Esophagus muscularis mucosa (tissue), 4 donors: ENCODE measurements around the gene TAAR2. TPM values are rescaled to one million over a fixed set of nuclear protein-coding genes. Genes with fewer than 3 reads are reported as not detected.
"Not testable (repeated sequence)": the region's sequence is repeated elsewhere in the genome, so short reads cannot be mapped to it uniquely, and the experiment has no call there.

Source experiments
- DNase-seq: peaks from one replicate; pipeline ENCODE4 v3.0.0-alpha.2; 2017; ENCODE audit errors: extremely low spot score
- H3K27ac ChIP-seq, 4 donors: fragments of 200-600 bp; sonication (generic); replicated peaks in 1 of 4; 1 replicate in 3 of 4; 2 replicates in 1 of 4; pipeline ENCODE4 v1.5.1; 2016 to 2019; ENCODE audit warnings: mild to moderate bottlenecking in 1 of 4
- H3K27me3 ChIP-seq, 4 donors: fragments of 200-600 bp; sonication (generic); one replicate each; pipeline versions ENCODE4 v1.5.1 to v1.6.0; 2016 to 2019
- H3K36me3 ChIP-seq, 4 donors: fragments of 200-600 bp; sonication (generic); one replicate each; pipeline ENCODE4 v1.5.1; 2016 to 2019
- H3K4me1 ChIP-seq, 4 donors: fragments of 200-600 bp; sonication (generic); one replicate each; pipeline ENCODE4 v1.5.1; 2016 to 2019
- H3K4me3 ChIP-seq, 4 donors: fragments of 200-600 bp; sonication (generic); 1 replicate in 2 of 4; 2 replicates in 2 of 4; pipeline ENCODE4 v1.5.1; 2016 to 2019; ENCODE audit warnings: mild to moderate bottlenecking in 4 of 4, moderate library complexity in 1 of 4
- H3K9me3 ChIP-seq, 4 donors: fragments of 200-600 bp; sonication (generic); 1 replicate in 3 of 4; 2 replicates in 1 of 4; pipeline ENCODE4 v1.5.1; 2016 to 2019
- EP300 ChIP-seq: sonication (generic); formaldehyde crosslinking; IDR thresholded peaks from one replicate; pipeline ENCODE4 v1.6.1; 2017; ENCODE audit warnings: antibody characterized with exemption
- POLR2A ChIP-seq: fragments of 450-650 bp; IDR thresholded peaks from one replicate; pipeline ENCODE4 v1.6.1; 2017; ENCODE audit warnings: antibody characterized with exemption, moderate library complexity, mild to moderate bottlenecking, low read depth
- POLR2AphosphoS5 ChIP-seq, 2 donors: sonication (generic); formaldehyde crosslinking; IDR thresholded peaks; one replicate each; pipeline ENCODE4 v1.6.1; 2017; ENCODE audit warnings: antibody characterized with exemption in 2 of 2
- WGBS: methylation state at CpG from one replicate; pipeline ENCODE4 v1.1.5; 2018; 5-methylcytosine and 5-hydroxymethylcytosine counted together
- intact Hi-C: fragments of 100-400 bp; cut with DNase I; formaldehyde crosslinking; loops from one replicate; pipeline ENCODE4 v1.15.1; 2023
- total RNA-seq, 4 donors: library from RNA; depleted of rRNA; stranded (reverse); fragments of >200 nt; gene quantifications; one replicate each; pipeline versions ENCODE4 v1.1.0 to v1.2.1, GENCODE V29; 2016
- TF ChIP-seq, protein P1 (sequence below), 3 experiments: fragments of 200-600 bp in 2 of 3; fragments of 450-650 bp in 1 of 3; sonication (generic) in 2 of 3; IDR thresholded peaks; one replicate each; pipeline ENCODE4 v1.5.1; 2017 to 2019; ENCODE audit warnings: antibody characterized with exemption in 3 of 3, mild to moderate bottlenecking in 2 of 3, moderate library complexity in 1 of 3

TAAR2 gene
- total RNA-seq, 4 donors from 2014 or later, result not detected

DNA sequence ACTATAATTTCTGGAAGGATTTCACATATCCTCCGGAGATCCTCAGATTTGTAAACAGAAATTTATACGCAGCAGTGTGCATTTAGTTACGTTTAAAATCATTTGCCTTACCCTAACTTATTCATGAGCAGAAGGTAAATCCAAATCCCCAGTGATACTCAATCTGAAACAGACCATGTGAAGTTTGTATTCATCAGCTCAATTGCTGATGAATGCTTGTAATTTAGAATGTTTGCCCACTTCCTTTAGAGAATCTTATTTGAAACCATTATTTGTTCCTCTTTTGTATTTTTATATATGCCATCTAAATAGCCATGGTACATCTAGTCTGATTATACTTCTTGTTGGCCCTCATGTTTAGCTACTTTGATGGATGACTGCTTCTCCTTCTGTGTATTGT lies 19.5 kb upstream of the TAAR2 start:
- no peaks in the 10 kb centered on the region for H3K36me3 ChIP-seq
- no peaks in the 10 kb centered on the region for H3K9me3 ChIP-seq
- 72% methylated on average over 3 of the region's 3 CpGs for WGBS
- DNase-seq, result no peak
- H3K4me1 ChIP-seq, result no peaks in the 10 kb centered on the region
- TF ChIP-seq POLR2AphosphoS5 (IDR thresholded peaks at IDR 0.05) (no peak), POLR2A (no peak), EP300 (no peak)
- TF ChIP-seq, protein P1, sequence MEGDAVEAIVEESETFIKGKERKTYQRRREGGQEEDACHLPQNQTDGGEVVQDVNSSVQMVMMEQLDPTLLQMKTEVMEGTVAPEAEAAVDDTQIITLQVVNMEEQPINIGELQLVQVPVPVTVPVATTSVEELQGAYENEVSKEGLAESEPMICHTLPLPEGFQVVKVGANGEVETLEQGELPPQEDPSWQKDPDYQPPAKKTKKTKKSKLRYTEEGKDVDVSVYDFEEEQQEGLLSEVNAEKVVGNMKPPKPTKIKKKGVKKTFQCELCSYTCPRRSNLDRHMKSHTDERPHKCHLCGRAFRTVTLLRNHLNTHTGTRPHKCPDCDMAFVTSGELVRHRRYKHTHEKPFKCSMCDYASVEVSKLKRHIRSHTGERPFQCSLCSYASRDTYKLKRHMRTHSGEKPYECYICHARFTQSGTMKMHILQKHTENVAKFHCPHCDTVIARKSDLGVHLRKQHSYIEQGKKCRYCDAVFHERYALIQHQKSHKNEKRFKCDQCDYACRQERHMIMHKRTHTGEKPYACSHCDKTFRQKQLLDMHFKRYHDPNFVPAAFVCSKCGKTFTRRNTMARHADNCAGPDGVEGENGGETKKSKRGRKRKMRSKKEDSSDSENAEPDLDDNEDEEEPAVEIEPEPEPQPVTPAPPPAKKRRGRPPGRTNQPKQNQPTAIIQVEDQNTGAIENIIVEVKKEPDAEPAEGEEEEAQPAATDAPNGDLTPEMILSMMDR (IDR thresholded peaks at IDR 0.05), result no peak
- H3K4me3 ChIP-seq, result no peak overlapping the region
- no peak overlapping the region for H3K27ac ChIP-seq
- no peaks in the 10 kb centered on the region for H3K27me3 ChIP-seq
- intact Hi-C loops, result no loop called here

DNA sequence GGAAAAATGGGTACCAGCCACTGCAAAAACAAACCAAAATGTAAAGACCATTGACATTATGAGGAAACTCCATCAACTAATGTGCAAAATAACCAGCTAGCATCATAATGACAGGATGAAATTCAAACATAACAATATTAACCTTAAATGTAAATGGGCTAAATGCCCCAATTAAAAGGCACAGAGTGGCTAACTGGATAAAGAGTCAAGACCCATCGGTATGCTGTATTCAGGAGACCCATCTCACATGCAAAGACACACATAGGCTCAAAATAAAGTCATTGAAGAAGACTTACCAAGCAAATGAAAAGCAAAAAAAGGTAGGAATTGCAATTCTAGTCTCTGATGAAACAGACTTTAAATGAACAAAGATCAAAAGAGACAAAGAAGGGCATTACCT lies 13.1 kb upstream of the TAAR2 start:
- H3K27ac ChIP-seq, DNase-seq, H3K27me3 ChIP-seq, intact Hi-C loops, H3K9me3 ChIP-seq, H3K4me1 ChIP-seq, H3K4me3 ChIP-seq, H3K36me3 ChIP-seq: not testable (repeated sequence)
- WGBS, result 86% methylated on average over 1 of the region's 1 CpG

DNA sequence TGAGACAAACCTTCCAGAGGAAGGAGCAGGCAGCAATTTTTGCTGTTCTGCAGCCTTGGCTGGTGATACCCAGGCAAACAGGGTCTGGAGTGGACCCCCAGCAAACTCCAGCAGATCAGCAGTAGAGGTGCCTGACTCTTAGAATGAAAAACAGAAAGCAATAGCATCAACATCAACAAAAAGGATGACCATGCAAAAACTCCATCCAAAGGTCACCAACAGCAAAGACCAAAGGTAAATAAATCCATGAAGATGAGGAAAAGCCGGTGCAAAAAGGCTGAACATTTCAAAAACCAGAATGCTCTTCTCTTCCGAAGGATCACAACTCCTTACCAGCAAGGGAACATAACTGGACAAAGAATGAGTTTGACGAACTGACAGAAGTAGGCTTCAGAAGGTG lies 11.8 kb upstream of the TAAR2 start:
- WGBS, result 84% methylated on average over 3 of the region's 3 CpGs
- H3K27me3 ChIP-seq, H3K9me3 ChIP-seq, intact Hi-C loops, H3K4me3 ChIP-seq, H3K36me3 ChIP-seq, DNase-seq, H3K27ac ChIP-seq, H3K4me1 ChIP-seq: not testable (repeated sequence)

DNA sequence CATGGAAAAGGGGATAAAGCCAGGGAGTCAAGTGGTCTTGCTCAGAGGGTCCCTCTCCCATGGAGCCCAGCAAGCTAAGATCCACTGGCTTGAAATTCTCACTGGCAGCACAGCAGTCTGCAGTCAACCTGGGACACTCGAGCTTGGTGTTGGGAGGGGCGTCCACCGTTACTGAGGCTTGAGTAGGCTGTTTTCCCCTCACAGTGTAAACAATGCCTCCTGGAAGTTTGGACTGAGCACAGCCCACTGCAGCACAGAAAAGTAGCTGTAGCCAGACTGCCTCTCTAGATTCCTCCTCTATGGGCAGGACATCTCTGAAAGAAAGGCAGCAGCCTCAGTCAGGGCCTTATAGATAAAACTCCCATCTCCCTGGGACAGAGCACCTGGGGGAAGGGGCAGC lies 11.2 kb upstream of the TAAR2 start:
- H3K9me3 ChIP-seq, DNase-seq, H3K27ac ChIP-seq, H3K4me3 ChIP-seq, intact Hi-C loops, H3K36me3 ChIP-seq, H3K4me1 ChIP-seq, H3K27me3 ChIP-seq: not testable (repeated sequence)
- 36% methylated on average over 3 of the region's 3 CpGs for WGBS

DNA sequence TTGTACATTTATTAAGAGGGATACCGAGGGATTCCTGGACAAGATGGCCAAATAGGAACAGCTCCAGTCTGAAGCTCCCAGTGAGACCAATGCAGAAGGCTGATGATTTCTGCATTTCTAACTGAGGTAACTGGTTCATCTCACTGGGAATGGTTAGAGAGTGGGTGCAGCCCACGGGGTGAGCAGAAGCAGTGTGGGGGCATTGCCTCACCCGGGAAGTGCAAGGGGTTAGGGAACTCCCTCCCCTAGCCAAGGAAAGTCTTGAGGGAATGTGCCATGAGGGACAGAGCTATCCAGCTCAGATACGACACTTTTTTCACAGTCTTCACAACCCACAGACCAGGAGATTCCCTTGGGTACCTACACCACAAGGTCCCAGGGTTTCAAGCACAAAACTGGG lies 10.7 kb upstream of the TAAR2 start:
- intact Hi-C loops, result no loop called here

DNA sequence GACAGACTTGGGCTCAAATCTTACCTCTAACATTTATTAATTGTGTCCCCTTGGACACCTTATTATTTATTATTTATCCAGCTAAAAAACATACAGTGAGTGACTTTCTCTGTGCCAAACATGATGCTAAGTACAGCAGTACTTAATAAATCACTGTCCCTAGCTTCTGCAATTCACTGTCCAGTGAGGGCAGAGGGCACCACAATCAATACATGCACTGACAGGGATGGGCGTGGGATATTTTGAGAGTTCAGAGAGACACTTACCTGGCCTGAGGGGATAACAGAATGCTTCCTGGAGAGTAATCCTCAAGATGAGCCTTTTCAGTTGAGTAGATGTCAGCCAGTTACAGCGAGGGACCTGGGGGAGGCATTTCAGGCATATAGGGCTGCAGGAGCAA lies 9.3 kb upstream of the TAAR2 start:
- Histone ChIP-seq H3K27me3 (no peaks in the 10 kb centered on the region), H3K27ac (no peak overlapping the region), H3K9me3 (no peaks in the 10 kb centered on the region), H3K4me3 (no peak overlapping the region), H3K36me3 (no peaks in the 10 kb centered on the region), H3K4me1 (no peaks in the 10 kb centered on the region)
- intact Hi-C loops, result no loop called here
- TF ChIP-seq POLR2AphosphoS5 (IDR thresholded peaks at IDR 0.05) (no peak), EP300 (no peak)
- TF ChIP-seq, protein P1 (IDR thresholded peaks at IDR 0.05), result no peak
- no peak for DNase-seq
- WGBS, result 78% methylated on average over 2 of the region's 2 CpGs

More for the DNA sequence above, 10.7 kb upstream of the TAAR2 start:
- no peak overlapping the region for H3K4me3 ChIP-seq
- no peaks in the 10 kb centered on the region for H3K4me1 ChIP-seq
- WGBS, result 79% methylated on average over 4 of the region's 4 CpGs
- no peak for DNase-seq
- no peak overlapping the region for H3K27ac ChIP-seq
- no peaks in the 10 kb centered on the region for H3K9me3 ChIP-seq
- H3K36me3 ChIP-seq, result no peaks in the 10 kb centered on the region
- no peaks in the 10 kb centered on the region for H3K27me3 ChIP-seq
- TF ChIP-seq, protein P1 (IDR thresholded peaks at IDR 0.05), result no peak
- TF ChIP-seq EP300 (no peak), POLR2AphosphoS5 (IDR thresholded peaks at IDR 0.05) (no peak), POLR2A (no peak)
